Gastrocnemius medialis (tissue), 4 donors: ENCODE results near the gene IRAK1BP1.

Experiments used
- CTCF ChIP-seq, 5 experiments: fragments of 450-650 bp in 3 of 5; fragments of 200-600 bp in 2 of 5; sonication (generic) in 2 of 5; IDR thresholded peaks in 4 of 5; conservative IDR thresholded peaks in 1 of 5; 1 replicate in 4 of 5; 2 replicates in 1 of 5; pipeline ENCODE4 v1.5.1; 2016 to 2019; ENCODE audit warnings: antibody characterized with exemption in 5 of 5, mild to moderate bottlenecking in 3 of 5, moderate library complexity in 3 of 5
- POLR2A ChIP-seq, 2 donors: fragments of 450-650 bp; IDR thresholded peaks; one replicate each; pipeline ENCODE4 v1.6.1; 2017; ENCODE audit warnings: antibody characterized with exemption in 2 of 2, mild to moderate bottlenecking in 2 of 2, moderate library complexity in 2 of 2

DNA sequence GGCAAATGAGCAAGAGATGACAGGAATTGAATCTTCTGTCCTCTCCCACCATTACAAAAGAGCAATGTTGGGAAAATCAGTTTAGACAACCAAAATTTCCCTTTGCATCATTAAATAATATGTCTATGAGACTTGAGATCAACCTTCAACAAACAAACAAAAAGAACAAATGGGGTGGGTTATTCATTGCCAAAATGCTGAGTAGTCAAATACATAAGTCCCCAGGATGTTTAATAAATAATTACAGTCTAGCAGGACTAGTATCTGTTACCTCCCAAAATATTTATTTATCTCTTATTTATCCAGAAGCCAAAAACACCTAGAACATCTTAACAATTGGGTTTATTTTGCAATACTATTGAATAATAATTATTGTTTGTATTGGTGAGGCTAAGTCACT, 16.2 kb upstream of the IRAK1BP1 start:
- TF ChIP-seq CTCF (IDR thresholded peaks at IDR 0.05 in 4 of 5, conservative IDR thresholded peaks at IDR 0.05 in 1 of 5) (no peak), POLR2A (IDR thresholded peaks at IDR 0.05) (no peak)
